Measurements from ENCODE around the gene IRF2BPL. TPM values are rescaled to one million over a fixed set of nuclear protein-coding genes. Genes with fewer than 3 reads are reported as not detected.

IRF2BPL gene
- total RNA-seq, 1 experiment from 2014 or later: 74.6 TPM

DNA sequence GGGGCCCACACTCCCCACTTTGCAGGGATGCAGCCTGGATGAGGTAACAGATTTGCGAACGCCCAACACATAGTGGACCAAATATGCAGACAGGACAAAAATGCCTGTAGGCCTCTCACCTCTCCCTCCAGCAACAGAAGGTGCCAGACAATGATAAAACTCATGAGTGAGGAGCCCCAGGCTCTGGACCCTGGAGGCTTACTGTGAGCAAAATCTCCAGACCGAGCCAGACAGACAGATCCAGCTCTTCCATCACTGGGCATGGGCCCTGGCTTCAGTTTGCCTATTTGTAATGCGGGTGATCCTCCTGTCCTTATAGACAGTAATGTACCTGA lies 42.3 kb downstream of the IRF2BPL start:
- ATAC-seq (no peak), DNase-seq (ENCODE audit: low read depth, low spot score) (no peak)
- Histone ChIP-seq H3K4me1 (ENCODE audit: control insufficient read depth in 1 of 2, insufficient read depth in 2 of 2, low read length in 2 of 2) (no peaks in the 10 kb centered on the region; a peak in 1 of 4 replicates), H3K27ac (ENCODE audit: low read depth, low read length) (no peak overlapping the region), H2AFZ (ENCODE audit: low read depth, low read length, poor library complexity, severe bottlenecking) (no peak overlapping the region), H3K9me2 (ENCODE audit: insufficient read depth) (no peaks in the 10 kb centered on the region), H3K79me2 (ENCODE audit: insufficient read depth, low read length) (no peaks in the 10 kb centered on the region), H3K9ac (ENCODE audit: low read length) (no peak overlapping the region), H4K20me1 (ENCODE audit: insufficient read depth) (no peaks in the 10 kb centered on the region), H3K36me3 (ENCODE audit: control insufficient read depth in 1 of 2, insufficient read depth in 2 of 2, low read length in 2 of 2) (no peaks in the 10 kb centered on the region), H3K9me3 (ENCODE audit: control insufficient read depth in 1 of 2, insufficient read depth in 1 of 2, low read depth in 1 of 2, low read length in 2 of 2) (peaks cover 5 to 7% of the 10 kb centered on the region in 2 experiments; a peak in 2 of 4 replicates), H3K4me2 (ENCODE audit: low read length) (no peak overlapping the region), H3K27me3 (ENCODE audit: insufficient read depth, low read length) (no peaks in the 10 kb centered on the region), H3K4me3 (replicated peaks in 1 of 2; ENCODE audit: low read depth in 1 of 2, low read length in 2 of 2) (no peak overlapping the region)
- ChIA-PET RAD21 (ENCODE audit: low non-redundant PET in 1 of 2, low total read pairs in 2 of 2, uncharacterized antibody in 2 of 2, unreplicated experiment in 2 of 2) (no interaction called here), POLR2A (interaction anchor here (1.5 kb wide), 1 partner anchor 11 kb away, joined by 3 read pairs; no protein-coding TSS in a partner anchor), CTCF (no interaction called here)
- TF ChIP-seq CBX3 (IDR thresholded peaks at IDR 0.05; ENCODE audit: low read depth) (no peak), EGR1 (IDR thresholded peaks at IDR 0.05; ENCODE audit: low read depth) (no peak), CEBPB (IDR thresholded peaks at IDR 0.05; ENCODE audit: low read depth) (no peak), JUND (IDR thresholded peaks at IDR 0.05) (no peak), RAD21 (IDR thresholded peaks at IDR 0.05; ENCODE audit: low read depth) (no peak), SRF (IDR thresholded peaks at IDR 0.05; ENCODE audit: low read depth) (no peak), ZNF274 (IDR thresholded peaks at IDR 0.05; ENCODE audit: low read depth, low read length) (no peak), SP1 (IDR thresholded peaks at IDR 0.05; ENCODE audit: low read depth) (no peak), SIN3A (IDR thresholded peaks at IDR 0.05; ENCODE audit: low read depth) (no peak), ELF1 (IDR thresholded peaks at IDR 0.05; ENCODE audit: borderline replicate concordance, low read depth) (no peak), TCF7L2 (IDR thresholded peaks at IDR 0.05; ENCODE audit: borderline replicate concordance, extremely low read depth, insufficient read depth, insufficient read length) (no peak), FOSL1 (IDR thresholded peaks at IDR 0.05; ENCODE audit: low read depth) (no peak)
- TF ChIP-seq, protein P1, sequence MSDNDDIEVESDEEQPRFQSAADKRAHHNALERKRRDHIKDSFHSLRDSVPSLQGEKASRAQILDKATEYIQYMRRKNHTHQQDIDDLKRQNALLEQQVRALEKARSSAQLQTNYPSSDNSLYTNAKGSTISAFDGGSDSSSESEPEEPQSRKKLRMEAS (IDR thresholded peaks at IDR 0.05): no peak
- TF ChIP-seq, protein P2, sequence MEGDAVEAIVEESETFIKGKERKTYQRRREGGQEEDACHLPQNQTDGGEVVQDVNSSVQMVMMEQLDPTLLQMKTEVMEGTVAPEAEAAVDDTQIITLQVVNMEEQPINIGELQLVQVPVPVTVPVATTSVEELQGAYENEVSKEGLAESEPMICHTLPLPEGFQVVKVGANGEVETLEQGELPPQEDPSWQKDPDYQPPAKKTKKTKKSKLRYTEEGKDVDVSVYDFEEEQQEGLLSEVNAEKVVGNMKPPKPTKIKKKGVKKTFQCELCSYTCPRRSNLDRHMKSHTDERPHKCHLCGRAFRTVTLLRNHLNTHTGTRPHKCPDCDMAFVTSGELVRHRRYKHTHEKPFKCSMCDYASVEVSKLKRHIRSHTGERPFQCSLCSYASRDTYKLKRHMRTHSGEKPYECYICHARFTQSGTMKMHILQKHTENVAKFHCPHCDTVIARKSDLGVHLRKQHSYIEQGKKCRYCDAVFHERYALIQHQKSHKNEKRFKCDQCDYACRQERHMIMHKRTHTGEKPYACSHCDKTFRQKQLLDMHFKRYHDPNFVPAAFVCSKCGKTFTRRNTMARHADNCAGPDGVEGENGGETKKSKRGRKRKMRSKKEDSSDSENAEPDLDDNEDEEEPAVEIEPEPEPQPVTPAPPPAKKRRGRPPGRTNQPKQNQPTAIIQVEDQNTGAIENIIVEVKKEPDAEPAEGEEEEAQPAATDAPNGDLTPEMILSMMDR (IDR thresholded peaks at IDR 0.05 in 2 of 3, conservative IDR thresholded peaks at IDR 0.05 in 1 of 3; ENCODE audit: borderline replicate concordance in 1 of 3, insufficient read depth in 1 of 3, low read depth in 2 of 3, low read length in 2 of 3): no peak
- no TSS peak for BruUV-seq (replicated peaks)
- intact Hi-C loops (cut with micrococcal nuclease): no loop called here
